GM19240 (cell line): Measurements from ENCODE around the gene EMILIN3.
A peak's percentile ranks its signal among the peaks of the same experiment; 100 is the strongest.

Experiments
- DNase-seq: peaks from one replicate; pipeline ENCODE4 v3.0.0; 2011; ENCODE audit warnings: low spot score; ENCODE audit not compliant: insufficient read length

EMILIN3 gene

DNA sequence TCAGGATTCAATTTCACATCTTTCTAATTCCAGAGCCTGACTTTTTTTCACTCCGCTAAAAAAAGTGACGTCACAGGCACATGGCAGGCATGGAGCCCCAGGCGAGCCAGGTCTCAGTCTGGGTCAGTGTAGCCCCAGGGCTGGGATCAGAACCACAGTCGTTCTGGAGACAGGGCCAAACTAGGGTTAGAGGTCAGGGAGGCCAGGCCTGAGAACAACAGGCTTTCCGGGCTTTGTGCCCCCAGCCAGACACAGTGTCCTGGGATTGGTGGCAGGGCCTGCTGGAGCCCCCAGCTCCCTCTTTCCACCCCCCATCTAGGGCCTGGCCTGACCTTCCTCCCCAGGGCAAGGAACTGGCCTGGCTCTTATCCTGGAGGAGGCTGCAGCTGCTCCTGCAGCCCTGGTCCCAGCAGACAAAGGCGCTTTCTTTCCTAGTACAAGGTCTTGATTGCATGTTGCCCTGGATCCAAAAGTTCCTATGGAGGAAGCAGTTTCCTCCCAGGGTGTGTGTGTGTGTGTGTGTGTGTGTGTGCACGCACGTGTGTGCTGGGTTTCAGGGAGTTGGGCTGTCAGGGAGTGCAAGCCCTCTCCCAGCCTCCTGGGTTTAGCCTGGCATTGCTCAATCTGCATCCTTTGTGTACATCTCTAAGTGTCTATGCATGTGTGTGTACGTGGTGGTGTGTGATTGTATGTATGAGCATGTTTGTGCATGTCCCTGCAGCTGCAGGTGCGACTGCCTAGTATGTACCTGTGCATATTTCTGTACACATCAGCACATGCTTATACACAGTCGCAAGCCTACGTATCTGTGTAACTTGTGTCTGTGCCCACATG lies 26.5 kb upstream of the EMILIN3 start:
- DNase-seq: no peak

DNA sequence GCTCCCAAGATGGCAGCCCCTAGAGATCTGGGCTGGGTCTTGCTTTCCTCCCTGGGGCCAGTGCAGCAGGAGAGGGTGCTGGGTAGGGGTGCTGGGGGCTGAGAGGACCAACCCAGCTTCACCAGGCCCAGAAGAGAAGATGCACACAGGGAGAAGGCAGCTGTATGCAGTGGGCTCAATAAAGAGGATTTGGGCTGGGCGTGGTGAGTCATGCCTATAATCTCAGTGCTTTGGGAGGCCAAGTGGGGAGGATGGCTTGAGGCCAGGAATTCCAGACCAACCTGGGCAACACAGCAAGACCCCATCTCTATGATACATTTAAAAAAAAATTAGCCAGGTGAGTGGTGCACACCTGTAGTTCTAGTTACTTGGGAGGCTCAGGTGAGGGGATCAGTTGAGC lies 25.7 kb upstream of the EMILIN3 start:
- no peak for DNase-seq

DNA sequence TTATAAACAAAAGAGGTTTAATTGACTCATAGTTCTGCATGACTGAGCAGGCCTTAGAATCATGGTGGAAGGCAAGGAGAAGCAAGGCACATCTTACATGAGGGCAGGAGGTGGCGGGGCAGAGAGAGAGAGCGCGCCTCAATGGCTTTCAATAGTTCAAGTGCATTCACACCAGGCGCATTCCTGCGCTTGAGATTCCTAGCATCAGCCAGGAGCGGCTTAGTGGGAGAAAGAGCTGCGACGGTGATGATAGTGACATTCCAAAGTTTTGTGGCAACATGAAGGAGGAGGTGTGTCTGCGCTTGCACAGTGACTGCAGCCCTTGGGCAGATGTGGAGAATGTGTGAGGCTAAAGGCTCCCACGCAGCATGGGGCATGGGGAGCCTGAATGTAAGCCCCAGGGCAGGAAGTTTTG lies 25.0 kb upstream of the EMILIN3 start:
- DNase-seq: no peak

DNA sequence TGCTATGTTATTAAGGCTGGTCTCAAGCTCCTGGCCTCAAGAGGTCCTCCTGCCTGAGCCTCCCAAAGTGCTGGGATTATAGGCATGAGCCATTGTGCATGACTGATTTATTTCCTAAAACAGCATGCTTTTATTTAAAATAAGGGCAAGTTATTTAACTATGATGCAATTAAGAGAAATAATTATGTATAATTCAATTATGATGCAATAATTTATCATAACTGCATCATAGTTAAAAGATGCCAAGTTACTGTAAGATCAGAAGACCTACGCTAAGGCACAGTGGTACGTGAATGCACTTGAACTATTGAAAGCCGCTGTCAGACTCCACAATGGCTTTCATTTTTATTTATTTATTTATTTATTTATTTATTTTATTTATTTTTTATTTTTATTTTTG lies 24.3 kb upstream of the EMILIN3 start:
- no peak for DNase-seq

DNA sequence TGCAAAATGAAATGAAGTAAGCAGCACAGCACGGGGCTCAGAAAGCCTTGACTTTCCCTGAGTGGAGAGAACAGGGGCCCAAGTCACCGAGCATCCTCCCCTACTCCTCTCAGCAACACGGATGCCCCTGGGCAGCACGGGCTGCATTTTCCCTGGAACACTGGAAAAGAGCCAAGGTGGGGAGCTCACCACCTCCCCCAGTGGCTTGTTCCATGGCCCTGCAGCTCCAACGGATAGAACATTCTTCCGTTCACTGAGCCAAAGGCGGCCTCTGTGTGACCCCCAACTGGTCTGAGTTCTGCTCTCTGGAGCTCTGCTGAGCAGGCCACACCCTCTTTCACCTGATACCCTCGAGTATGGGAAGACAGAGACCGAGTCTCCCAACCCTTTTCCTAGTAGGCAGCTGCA lies 20.8 kb upstream of the EMILIN3 start:
- DNase-seq: no peak

DNA sequence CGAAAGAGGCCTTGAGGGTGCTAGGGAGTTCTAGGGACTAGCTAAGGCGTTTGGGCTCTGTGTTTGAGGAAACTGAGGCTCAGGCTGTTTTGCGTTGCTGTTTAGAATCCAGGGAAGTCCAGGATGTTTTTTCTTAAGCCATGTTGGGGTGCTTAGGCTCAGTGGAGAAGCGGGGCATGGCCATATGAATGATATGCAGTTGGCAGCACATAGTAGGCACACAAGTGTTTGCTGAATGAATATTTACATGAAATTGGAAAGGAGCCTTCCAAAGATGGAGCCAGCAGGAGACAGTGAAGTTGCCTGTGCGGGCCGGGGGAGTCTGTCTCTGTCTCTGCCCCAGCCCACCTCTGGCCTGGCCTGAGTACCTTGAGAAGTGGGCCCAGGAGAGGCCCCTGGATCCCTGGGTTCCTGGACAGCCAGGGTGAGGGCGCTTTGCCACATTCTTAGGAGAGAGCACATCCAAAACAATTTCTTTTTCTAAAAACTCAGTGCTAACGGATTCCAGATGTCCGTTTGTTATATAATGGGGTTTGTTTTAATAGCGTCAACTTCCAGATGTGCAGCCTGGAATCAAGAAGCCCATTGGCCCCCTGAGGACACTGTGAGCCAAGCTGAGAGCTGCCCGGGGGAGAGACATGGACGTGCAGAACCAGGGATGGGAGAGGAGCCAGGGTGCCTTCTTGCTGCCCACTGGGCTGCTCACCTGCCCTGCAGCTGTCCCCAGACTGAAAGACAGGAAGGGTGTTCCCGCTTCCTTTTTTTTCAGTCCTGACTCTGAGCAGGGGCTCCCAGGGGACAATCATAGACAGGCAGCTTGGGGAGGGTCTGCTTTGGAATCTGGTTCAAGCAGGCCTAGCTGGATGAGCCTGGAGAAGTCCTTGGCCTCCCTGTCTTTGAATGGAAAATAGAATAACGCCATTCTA lies 20.1 kb upstream of the EMILIN3 start:
- DNase-seq: no peak

DNA sequence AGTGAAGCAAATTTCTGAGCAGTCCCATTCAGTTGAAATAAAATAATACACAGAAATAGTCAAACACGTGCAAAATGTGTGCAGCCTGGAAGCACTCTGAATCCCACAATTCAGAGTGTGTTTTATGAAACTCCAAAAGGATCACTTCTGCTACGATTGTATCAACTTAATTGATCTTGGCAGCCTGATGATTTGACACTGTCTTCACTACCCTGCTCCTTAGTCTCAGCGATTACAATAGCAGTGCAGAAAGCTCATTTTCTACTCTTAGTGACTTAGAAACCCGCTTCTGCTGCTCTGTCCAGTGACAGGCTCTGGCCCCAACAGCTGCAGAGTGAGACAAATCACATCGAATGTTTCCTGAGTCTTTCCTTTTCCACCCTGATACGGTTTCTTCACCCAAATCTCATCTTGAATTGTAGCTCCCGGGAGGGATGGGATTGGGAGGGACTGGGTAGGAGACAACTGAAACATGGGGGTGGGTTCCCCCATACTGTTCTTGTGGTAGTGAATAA lies 16.2 kb upstream of the EMILIN3 start:
- no peak for DNase-seq

DNA sequence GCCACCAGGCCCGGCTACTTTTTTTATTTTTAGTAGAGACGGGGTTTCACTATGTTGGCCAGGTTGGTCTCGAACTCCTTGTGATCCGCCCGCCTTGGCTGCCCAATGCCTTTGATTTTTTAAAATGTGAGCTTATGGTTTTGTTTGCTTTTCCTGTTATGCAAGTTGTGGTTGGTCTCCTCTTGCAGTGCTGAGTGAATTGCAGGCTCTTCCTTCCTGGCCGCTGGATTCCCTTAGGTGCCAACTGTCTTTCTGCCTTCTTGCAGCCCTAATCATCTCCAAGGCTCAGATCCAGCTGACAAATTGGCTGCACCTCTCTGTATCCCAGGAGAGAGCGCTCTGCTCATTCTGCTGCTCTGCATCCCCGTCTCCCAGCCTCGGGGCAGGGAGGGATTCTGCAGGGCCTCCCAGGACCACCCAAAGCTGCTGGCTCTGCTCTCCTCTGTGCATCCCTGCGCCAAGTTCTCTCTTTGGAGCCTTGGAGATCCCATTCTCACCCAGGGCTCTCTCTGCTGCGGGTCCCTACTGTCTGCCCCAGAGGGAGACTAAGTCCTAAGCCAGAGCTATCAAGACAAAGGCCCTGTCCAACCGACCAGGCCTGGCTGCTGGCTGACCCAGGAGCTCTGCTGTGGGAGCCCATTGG lies 14.1 kb upstream of the EMILIN3 start:
- no peak for DNase-seq

DNA sequence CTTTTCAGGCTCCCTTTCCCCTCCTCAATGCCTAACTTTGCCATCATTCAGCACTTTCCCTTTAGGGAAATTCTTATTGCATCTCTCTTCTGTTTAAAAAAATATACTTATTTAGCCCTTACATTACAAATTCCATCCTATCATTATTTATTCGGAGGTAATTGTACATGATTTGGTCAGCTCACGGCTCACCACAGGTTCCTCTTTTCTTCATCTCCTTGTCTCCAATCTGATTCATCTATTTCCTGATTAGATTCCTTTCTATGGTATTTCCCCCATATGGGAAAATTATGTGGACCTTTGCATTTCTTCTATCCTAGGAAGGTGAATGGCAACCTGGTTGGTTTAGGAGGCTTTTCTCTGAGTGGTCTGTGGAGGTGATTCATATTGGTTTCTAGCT lies 12.9 kb upstream of the EMILIN3 start:
- no peak for DNase-seq

DNA sequence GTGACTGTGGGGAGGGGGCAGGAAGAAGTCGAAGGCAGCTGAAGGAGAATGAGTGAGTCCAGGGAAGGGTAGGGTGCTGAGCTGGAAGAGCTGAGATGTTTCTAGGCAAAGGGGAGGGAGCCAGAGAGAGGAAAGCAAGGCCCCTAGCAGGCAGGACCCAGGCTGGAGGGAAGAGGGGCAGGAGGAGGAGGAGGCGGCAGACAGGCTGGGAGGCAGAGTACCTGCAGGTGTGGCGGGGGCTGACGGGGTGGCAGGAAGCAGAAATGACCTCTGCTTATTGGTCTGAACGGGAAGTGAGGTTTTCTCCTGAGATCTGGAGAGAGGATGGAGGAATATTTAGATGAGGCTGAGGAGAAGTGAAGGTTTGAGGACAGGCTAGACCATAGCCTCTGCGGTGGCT lies 10.7 kb upstream of the EMILIN3 start:
- DNase-seq: no peak

DNA sequence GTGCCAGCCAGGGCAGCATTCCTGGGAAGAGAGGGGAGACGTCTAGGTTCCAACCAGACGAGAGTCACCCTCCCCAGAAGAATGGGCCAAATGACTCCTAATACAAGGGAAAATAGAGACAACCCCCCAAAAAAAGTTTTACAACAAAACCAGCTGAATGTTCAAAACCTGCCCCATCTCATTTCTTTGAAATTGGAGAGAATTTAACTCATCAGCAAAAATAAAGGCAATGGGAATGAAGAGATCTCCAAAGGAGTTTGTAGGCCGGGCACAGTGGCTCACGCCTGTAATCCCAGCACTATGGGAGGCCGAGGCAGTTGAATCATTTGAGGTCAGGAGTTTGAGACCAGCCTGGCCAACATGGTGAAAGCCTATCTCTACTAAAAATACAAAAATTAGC lies 9.7 kb upstream of the EMILIN3 start:
- DNase-seq: no peak

DNA sequence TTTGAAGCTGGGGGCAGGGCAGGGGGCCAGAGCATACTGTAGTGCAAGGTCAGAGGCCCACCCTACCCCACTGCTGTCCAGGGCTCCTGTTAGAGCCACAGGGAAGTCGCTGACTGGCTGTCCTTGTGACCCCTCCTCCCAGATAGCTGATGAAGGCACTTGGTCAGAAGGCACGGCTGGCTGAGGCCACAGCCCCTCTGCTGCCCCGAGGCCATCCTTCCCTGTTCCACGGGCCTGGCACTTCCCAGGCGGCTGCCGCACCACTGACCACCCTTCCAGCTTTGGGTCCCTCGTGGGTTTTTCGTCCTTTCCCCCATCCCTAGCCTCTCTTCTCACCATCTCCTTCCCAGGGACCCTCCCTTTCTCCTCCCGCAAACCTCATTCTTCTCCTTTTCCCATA lies 9.2 kb upstream of the EMILIN3 start:
- DNase-seq: no peak

DNA sequence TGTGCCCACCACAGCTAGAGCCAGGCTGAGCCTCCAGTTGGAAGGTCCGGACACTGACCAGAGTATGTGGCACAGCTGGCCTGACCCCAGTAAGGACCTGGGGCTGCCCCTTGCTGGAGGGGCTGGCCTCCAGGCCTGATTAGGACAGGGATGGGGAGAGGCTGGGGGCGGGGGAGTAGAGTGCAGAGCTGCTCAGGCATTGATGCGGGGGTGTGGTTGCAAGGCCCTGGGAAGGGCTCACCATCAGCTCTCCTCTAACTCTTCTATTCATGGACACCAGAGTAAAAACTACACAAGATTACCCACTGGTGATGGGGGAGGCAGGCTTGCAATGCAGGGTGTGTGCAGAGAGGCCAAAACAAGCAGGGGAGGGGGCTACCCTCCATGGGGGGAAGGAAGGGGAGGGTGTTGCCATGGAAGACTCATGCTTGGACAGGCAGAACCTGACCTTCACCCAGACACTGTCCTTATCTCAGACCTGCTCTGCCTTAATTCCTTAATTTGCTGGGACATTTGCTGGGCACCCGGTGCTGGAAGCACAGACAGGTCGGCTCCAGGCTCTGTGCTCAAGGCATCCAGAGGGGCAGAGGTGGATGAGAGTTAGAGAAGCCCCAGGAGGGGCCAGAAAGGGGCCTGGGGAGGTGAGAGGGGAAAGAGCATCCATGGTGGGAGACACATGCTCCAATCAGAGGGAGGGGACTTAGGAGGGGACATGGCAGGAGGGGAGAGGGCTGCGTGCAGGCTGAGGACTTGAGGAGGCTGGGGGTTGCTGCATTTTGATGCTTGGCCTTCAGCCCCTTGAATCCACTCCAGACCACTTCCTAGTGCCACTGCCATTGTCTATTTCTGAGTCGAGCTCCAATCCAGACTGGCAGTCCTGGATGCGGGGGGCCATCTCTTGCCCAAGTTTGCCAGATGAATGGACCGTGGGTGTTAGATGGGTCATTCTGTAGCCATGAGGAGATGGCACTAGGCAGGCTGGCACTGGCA lies 7.6 kb upstream of the EMILIN3 start:
- DNase-seq: no peak

DNA sequence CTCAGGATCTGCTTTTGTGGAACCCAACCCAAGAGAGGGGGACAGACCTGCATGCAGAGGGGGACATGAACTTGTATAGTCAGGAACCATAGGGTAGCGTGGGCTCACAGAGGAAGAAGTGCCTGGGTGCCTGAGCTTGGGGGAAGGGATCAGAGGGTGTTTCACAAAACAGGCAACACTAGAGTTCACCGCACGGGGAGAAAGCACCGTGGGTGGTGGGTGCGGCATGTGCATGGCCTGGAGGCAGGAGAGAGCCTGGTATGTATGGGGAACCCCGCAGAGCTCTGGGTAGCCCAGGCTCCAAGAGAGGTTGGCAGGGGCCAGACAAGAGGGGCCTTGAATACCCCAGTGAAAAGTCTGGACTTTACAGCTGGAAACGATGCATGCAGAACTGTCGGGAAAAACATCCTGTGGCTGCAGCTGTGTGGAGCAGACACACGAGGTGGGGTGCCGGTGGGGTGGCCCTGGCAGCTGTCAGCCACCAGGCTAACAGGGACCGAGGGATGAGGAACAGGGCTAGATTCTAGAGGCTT lies 6.7 kb upstream of the EMILIN3 start:
- DNase-seq: no peak

DNA sequence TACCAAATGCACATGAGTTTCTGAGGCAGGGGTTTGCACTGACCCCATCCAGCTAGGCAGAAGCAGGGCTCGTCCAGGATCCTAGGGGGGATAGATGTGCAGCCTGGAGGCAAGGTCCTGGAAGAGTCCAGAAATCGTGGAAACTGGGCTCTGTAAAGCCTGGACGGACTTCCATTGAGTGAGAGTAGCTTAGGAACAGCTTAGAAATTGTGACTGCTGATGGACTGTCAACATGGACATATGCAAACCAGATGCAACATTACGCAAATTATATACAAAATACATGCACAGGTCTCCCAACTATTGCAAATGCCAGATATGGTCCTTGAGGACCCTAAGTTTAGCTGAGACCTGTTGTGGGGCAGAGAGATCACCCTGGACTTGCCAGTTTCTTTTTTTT lies 4.8 kb upstream of the EMILIN3 start:
- no peak for DNase-seq

DNA sequence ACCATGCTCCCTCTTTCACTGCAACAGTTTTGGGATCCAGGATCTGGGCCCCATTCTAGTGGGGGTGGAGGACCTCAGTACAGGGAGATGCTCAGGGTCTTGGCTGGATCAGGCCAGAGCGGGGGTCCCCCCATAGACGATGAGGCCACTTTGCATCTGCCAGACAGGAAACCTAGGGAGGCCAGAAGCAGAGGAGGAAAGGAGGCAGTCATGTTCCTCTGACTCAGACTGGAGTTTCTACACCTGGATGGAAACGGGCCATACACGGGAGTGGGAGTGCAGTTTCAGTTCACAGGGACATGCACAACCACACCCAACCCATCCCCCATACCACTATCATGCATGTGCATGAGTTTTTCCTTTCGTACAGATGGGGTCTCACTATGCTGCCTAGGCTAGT lies 3.6 kb upstream of the EMILIN3 start:
- DNase-seq: peak; percentile 45

DNA sequence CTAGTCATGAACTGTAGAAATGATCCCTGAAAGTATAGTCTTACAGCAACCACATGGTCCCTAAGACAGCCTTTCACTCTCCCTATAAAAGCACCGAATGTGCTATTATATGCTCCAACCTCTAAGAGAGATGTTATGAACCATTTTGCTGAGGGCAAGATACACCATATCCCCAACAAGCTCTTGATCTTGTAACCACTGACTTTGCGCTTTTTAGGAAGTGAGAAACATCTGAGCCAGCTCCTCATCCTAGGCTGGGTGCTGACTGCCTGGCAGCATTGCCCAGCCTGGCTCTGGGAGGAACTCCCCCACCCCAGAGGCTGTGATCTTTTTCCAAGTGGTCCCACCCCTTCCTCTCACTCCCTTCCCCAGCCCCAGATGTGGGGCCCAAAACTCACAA lies 3.1 kb upstream of the EMILIN3 start:
- DNase-seq: no peak

DNA sequence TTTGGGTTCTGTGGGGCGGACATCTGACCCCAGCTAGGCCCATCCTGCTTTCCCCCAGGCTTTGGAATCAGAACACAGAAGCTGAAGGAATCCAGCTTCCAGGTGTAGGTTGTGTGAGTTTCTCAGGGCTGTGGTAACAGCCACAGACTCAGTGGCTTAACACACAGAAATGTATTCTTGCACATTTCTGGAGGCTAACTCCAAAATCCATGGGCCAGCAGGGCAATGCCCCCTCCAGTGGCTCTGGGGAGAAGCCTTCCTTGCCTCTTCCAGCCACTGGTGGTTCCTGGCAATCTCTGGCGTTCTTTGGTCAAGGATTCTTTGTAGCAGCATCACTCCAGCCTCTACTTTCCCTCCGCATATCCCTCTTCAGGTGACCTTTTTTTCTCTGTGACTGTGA lies 1.3 kb upstream of the EMILIN3 start:
- no peak for DNase-seq

DNA sequence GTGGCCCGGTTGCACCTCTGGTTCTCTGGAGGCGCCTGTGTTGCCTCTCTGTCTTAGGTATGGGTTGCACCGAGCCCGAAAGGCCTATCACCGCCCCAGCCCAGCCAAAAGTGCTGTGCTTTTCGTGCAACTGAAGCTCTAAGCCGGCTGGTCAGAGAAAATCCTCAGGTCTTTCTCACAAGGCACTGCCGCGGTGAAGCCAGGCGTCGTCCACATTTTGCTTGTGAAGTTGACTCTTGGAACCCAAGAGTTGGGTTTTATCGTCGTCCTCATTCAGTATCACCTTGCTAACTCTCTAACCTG lies 726 bp upstream of the EMILIN3 start:
- DNase-seq: no peak

DNA sequence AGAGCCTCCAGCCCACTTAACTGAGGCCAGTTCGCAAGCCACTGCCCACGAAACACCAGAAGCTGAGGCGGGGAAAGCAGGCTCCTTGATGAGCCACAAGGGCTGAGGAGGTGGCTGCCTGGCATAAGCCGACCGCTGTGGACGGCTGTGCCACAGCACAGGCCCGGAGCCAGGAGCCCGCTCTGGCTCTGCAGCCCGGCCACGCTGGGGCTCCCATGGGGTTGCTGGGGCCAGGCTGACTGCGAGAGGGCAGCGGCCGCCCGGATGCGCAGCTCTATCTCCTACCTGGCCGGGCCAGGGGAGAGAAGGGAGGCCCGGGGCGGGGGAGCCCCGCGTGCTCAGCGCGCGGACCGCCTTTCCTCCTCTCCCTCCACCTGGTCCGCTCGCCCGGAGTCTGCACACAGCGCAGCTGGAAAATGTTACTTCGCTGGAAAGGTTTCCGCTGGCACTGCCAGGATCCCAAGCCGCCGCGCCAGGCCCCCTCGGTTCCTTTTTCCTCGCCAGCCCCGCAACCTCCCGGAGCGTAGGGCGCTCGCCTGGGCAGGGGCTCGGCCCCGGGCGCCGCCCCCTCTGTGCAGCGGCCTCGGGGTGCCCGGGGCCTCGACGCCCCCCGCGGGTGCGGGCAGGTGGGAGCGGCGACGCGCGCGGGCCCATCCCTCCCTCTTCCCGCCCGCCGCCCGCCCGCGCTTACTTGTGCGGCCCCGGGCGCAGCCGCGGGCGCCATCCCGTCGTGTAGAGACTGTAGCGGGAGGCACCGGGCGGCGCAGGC lies 657 bp downstream of the EMILIN3 start:
- no peak for DNase-seq
